Astrocyte (in vitro differentiated cells and primary cell): ENCODE results near the gene RMDN3.

Experiments used
- CTCF ChIP-seq: IDR thresholded peaks from 2 replicates; pipeline ENCODE4 v1.5.1; 2011; ENCODE audit warnings: low read depth, mild to moderate bottlenecking, inconsistent platforms, low read length, moderate library complexity; ENCODE audit not compliant: insufficient read depth
- EZH2 ChIP-seq: IDR thresholded peaks from 2 replicates; pipeline ENCODE4 v1.6.1; 2012; ENCODE audit warnings: mild to moderate bottlenecking, low read length, inconsistent platforms; ENCODE audit not compliant: insufficient read depth

- TF ChIP-seq CTCF: no peak
- TF ChIP-seq EZH2: no peak
These were observed 57.1 kb downstream of the RMDN3 start for GRCh38 chr15:40697916-40698315.
